ENCODE data around the gene FHOD3. TPM values are rescaled to one million over a fixed set of nuclear protein-coding genes. Genes with fewer than 3 reads are reported as not detected.

The FHOD3 gene
- total and polyA plus RNA-seq, 9 of the 15 experiments (the other 6 are each of a cell fraction or from before 2014, with no cell fraction given), result 0.11 TPM; not detected in 8

DNA sequence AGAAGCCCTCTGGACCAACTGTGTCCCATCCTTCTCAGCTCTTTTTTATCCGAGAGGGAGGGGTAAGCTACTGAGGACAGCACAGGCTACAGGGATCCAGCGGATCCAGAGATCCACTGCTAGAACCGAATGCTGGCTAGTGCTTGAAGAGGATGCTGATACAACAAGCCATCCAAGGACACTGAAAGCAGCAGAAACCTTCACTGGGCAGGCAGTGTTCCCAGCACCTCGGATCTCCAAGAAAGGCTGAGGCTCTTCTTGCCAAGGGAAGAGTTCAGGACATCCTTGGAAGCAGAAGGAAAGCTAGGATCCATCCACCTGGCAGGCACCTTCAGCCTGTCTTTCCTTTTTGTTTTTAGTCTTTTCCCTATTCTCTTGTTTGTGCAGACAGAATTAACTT lies 13.2 kb upstream of the FHOD3 start (continued):
- TF ChIP-seq, protein P1, sequence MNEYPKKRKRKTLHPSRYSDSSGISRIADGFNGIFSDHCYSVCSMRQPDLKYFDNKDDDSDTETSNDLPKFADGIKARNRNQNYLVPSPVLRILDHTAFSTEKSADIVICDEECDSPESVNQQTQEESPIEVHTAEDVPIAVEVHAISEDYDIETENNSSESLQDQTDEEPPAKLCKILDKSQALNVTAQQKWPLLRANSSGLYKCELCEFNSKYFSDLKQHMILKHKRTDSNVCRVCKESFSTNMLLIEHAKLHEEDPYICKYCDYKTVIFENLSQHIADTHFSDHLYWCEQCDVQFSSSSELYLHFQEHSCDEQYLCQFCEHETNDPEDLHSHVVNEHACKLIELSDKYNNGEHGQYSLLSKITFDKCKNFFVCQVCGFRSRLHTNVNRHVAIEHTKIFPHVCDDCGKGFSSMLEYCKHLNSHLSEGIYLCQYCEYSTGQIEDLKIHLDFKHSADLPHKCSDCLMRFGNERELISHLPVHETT (CRISPR knock-in tag; conservative IDR thresholded peaks at IDR 0.05 in 1 of 2, IDR thresholded peaks at IDR 0.05 in 1 of 2), result no peak
- TF ChIP-seq, protein P2, sequence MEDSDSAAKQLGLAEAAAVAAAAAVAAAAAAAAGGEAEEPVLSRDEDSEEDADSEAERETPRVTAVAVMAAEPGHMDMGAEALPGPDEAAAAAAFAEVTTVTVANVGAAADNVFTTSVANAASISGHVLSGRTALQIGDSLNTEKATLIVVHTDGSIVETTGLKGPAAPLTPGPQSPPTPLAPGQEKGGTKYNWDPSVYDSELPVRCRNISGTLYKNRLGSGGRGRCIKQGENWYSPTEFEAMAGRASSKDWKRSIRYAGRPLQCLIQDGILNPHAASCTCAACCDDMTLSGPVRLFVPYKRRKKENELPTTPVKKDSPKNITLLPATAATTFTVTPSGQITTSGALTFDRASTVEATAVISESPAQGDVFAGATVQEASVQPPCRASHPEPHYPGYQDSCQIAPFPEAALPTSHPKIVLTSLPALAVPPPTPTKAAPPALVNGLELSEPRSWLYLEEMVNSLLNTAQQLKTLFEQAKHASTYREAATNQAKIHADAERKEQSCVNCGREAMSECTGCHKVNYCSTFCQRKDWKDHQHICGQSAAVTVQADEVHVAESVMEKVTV (CRISPR knock-in tag; IDR thresholded peaks at IDR 0.05), result no peak
- no peak for TF ChIP-seq ZNF354B (CRISPR knock-in tag; IDR thresholded peaks at IDR 0.05)

DNA sequence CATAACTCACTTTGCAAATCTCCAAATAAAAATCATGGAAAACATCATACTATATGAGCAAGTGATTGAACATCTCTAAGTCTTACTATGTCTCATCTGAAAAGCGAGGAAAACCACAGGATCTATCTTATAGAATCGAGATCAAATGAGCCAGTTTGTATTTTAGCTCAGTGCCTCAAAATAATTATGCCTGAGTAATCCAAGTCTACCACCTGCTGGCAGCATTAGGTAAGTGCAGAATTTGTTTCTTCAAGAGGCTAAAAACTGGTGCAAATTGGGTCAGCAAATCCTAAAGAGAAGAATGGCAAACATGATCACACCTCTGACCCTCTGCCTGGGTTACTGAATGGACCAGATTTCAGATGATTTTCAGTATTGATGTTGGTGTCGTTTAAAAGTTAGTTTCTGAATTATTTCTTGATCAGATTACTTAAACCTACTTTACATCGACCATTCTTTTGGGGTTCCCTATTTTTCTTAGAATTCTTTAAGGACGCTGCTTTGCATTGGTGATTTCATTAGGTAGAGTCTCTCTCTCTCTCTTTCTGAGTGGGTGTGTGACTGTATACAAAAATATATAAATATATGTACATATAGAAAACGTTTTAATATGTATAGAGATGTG lies 12.7 kb upstream of the FHOD3 start:
- peak; percentile 72 for ATAC-seq
- POLR2A ChIA-PET, result interaction anchor here (0.6 to 0.7 kb wide), 3 partner anchors 154 to 1403 kb away, joined by 3 read pairs; no protein-coding TSS in a partner anchor
- TF ChIP-seq, protein P3, sequence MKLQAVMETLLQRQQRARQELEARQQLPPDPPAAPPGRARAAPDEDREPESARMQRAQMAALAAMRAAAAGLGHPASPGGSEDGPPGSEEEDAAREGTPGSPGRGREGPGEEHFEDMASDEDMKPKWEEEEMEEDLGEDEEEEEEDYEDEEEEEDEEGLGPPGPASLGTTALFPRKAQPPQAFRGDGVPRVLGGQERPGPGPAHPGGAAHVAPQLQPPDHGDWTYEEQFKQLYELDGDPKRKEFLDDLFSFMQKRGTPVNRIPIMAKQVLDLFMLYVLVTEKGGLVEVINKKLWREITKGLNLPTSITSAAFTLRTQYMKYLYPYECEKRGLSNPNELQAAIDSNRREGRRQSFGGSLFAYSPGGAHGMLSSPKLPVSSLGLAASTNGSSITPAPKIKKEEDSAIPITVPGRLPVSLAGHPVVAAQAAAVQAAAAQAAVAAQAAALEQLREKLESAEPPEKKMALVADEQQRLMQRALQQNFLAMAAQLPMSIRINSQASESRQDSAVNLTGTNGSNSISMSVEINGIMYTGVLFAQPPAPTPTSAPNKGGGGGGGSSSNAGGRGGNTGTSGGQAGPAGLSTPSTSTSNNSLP (IDR thresholded peaks at IDR 0.05; ENCODE audit: borderline replicate concordance, low read depth, low read length), result 0 out of 2 replicates have a peak, but pooled peaks have one; percentile 63
- TF ChIP-seq GTF2F1 (IDR thresholded peaks at IDR 0.05; ENCODE audit: low read depth, low read length) (no peak), ZNF77 (CRISPR knock-in tag; IDR thresholded peaks at IDR 0.05) (no peak), LCOR (CRISPR knock-in tag; IDR thresholded peaks at IDR 0.05) (0 out of 2 replicates have a peak, but pooled peaks have one; percentile 38), ZNF24 (IDR thresholded peaks at IDR 0.05) (0 out of 2 replicates have a peak, but pooled peaks have one; percentile 6), LARP7 (IDR thresholded peaks at IDR 0.05) (no peak), ZNF436 (CRISPR knock-in tag; IDR thresholded peaks at IDR 0.05) (no peak), BHLHE40 (IDR thresholded peaks at IDR 0.05; ENCODE audit: low read length) (no peak)
- TF ChIP-seq, protein P4, sequence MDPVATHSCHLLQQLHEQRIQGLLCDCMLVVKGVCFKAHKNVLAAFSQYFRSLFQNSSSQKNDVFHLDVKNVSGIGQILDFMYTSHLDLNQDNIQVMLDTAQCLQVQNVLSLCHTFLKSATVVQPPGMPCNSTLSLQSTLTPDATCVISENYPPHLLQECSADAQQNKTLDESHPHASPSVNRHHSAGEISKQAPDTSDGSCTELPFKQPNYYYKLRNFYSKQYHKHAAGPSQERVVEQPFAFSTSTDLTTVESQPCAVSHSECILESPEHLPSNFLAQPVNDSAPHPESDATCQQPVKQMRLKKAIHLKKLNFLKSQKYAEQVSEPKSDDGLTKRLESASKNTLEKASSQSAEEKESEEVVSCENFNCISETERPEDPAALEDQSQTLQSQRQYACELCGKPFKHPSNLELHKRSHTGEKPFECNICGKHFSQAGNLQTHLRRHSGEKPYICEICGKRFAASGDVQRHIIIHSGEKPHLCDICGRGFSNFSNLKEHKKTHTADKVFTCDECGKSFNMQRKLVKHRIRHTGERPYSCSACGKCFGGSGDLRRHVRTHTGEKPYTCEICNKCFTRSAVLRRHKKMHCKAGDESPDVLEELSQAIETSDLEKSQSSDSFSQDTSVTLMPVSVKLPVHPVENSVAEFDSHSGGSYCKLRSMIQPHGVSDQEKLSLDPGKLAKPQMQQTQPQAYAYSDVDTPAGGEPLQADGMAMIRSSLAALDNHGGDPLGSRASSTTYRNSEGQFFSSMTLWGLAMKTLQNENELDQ (CRISPR knock-in tag; IDR thresholded peaks at IDR 0.05; ENCODE audit: borderline replicate concordance), result no peak

More for the DNA sequence above, 12.7 kb upstream of the FHOD3 start:
- FAIRE-seq, result peak; percentile 91
- 2% methylated on average over 6 of the region's 6 CpGs for WGBS (ENCODE audit: insufficient coverage, low coverage, missing lambda C conversion rate)
- Histone ChIP-seq H3K9me3 (replicated peaks; ENCODE audit: control insufficient read depth, insufficient read depth, low read depth, low read length) (no peaks in the 10 kb centered on the region), H3K4me3 (no peak overlapping the region), H3K4me1 (replicated peaks in 1 of 2; ENCODE audit: control insufficient read depth in 2 of 2, insufficient read depth in 2 of 2, low read length in 2 of 2) (no peaks in the 10 kb centered on the region), H3K36me3 (ENCODE audit: control insufficient read depth, insufficient read depth, low read length) (no peaks in the 10 kb centered on the region), H4K20me1 (replicated peaks; ENCODE audit: control insufficient read depth, insufficient read depth, low read length) (no peaks in the 10 kb centered on the region), H3K27ac (ENCODE audit: extremely low read depth, low read depth, low read length) (no peak overlapping the region), H3K9ac (ENCODE audit: insufficient read depth in 1 of 2, low read depth in 2 of 2, low read length in 2 of 2) (no peak overlapping the region), H3K4me2 (ENCODE audit: insufficient read depth, low read length) (no peak overlapping the region), H3K79me2 (ENCODE audit: control insufficient read depth, insufficient read depth, low read length) (no peaks in the 10 kb centered on the region), H3K27me3 (ENCODE audit: control insufficient read depth in 2 of 2, insufficient read depth in 2 of 2, low read length in 2 of 2) (peaks cover 3 to 17% of the 10 kb centered on the region in 2 experiments; a peak in 3 of 5 replicates), H3K9me1 (ENCODE audit: control insufficient read depth, insufficient read depth, low read length) (no peaks in the 10 kb centered on the region), H2AFZ (ENCODE audit: low read depth, low read length) (no peak overlapping the region)
- BruUV-seq (replicated peaks), result no TSS peak
- CTCF ChIA-PET (ENCODE audit: low intra/inter-chr PET ratio), result interaction anchor here (0.8 to 4.2 kb wide), 5 partner anchors 72 to 528 kb away, joined by 3 to 74 read pairs (median 17); no protein-coding TSS in a partner anchor
- DNase-seq (ENCODE audit: extremely low read depth in 1 of 4, low spot score in 3 of 4), result peak; percentile 51 to 78 (median 54)
- intact Hi-C loops (cut with micrococcal nuclease) (loop anchor here (1.0 to 10.0 kb wide), 6 partner anchors 98 to 880 kb away; partner anchors contain the start of gene MOCOS), in situ Hi-C loops (cut with MboI) (loop anchor here (5.0 kb wide), 3 partner anchors 182 to 527 kb away; no protein-coding TSS in a partner anchor)

All from K562 (cell line).